ENCODE measurements around the gene CRLF3.
"Not testable (repeated sequence)": the region's sequence is repeated elsewhere in the genome, so short reads cannot be mapped to it uniquely, and the experiment has no call there.

Gene CRLF3

DNA sequence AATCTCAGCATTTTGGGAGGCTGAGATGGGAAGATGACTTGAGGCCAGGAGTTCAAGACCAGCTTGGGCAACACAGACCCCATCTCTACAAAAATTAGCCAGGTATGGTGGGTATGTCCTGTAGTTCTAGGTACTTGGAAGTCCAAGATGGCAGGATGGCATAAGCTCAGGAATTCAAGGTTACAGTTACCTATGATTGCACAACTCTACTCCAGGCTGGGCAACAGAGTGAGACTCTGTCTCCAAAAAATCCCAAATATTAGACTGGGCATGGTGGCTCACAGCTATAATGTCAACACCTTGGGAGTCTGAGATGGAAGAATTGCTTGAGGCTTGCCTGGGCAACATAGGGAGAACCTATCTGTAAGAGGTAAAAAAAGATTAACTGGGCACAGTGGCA is 63.4 kb downstream of the CRLF3 start:
- Histone ChIP-seq H3K27ac (no peak overlapping the region), H3K4me3 (no peak overlapping the region)

DNA sequence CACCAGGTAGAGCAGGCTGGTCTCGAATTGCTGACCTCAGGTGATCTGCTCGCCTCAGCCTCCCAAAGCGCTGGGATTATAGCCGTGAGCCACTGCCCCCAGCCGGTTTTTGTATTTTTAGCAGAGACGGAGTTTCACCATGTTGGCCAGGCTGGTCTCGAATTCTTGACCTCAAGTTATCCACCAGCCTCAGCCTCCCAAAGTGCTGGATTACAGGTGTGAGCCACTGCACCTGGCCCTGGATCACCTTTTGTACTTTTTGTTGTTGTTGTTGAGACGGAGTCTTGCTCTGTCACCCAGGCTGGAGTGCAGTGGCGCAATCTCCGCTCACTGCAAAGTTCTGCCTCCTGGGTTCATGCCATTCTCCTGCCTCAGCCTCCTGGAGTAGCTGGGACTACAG is 71.2 kb downstream of the CRLF3 start:
- not testable (repeated sequence) for H3K4me3 ChIP-seq, H3K27ac ChIP-seq

DNA sequence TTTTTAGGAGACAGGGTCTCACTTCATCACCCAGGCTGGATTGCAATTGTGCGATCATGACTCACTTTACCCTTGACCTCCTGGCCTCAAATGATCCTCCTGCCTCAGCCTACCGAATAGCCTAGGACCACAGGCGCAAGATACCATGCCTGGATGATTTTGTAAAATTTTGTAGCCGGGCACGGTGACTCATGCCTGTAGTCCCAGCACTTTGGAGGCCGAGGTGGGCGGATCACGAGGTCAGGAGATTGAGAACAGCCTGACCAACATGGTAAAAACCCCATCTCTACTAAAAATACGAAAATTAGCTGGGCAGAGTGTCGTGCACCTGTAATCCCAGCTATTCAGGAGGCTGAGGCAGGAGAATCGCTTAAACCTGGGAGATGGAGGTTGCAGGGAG is 73.5 kb downstream of the CRLF3 start:
- H3K4me3 ChIP-seq, H3K27ac ChIP-seq: not testable (repeated sequence)

DNA sequence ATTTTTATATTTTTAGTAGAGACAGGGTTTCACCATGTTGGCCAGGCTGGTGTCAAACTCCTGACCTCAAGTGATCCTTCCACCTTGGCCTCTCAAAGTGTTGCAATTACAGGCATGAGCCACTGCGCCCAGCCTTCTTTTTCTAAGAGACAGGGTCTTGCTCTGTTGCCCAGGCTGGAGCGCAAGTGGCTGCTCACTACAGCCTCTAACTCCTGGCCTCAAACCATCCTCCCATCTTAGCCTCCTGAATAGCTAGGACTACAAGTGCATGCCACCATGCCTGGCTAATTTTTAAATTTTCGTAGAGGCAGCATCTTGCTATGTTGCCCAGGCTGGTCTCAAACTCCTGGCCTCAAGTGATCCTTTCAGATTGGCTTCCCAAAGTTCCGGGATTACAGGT is 76.9 kb downstream of the CRLF3 start:
- H3K4me3 ChIP-seq, H3K27ac ChIP-seq: not testable (repeated sequence)

DNA sequence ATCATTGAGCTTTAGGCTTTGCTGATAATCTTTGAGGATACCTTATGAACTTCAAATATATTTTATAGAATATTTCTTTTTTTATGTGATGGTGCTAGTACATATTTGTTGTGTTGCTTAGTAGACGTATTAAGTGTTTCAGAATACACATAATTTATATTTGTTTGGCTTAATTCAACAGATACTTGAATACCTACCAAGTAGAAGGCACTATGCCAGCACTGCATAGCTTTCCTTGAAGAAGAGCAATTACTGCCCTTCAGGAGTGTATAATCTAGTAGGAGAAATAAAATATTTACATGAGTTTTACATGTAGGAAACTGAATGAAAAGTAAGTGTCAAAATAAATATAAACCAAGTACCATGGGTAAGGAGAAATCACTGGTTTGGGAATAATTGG is 81.8 kb downstream of the CRLF3 start:
- not testable (repeated sequence) for H3K4me3 ChIP-seq, H3K27ac ChIP-seq

DNA sequence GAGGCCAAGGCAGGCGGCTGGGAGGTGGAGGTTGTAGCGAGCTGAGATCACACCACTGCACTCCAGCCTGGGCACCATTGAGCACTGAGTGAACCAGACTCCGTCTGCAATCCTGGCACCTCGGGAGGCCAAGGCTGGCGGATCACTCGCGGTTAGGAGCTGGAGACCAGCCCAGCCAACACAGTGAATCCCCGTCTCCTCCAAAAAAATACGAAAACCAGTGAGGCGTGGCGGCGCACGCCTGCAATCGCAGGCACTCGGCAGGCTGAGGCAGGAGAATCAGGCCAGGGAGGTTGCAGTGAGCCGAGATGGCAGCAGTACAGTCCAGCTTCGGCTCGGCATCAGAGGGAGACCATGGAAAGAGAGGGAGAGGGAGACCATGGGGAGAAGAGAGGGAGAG is 88.1 kb downstream of the CRLF3 start:
- not testable (repeated sequence) for H3K27ac ChIP-seq, H3K4me3 ChIP-seq

DNA sequence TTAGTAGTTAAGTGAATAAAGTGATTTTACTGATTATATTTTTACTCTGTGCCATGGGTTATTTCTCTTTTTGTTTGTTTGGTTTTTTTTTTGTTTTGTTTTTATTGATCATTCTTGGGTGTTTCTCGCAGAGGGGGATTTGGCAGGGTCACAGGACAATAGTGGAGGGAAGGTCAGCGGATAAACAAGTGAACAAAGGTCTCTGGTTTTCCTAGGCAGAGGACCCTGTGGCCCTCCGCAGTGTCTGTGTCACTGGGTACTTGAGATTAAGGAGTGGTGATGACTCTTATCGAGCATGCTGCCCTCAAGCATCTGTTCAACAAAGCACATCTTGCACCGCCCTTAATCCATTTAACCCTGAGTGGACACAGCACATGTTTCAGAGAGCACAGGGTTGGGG is 88.8 kb downstream of the CRLF3 start:
- not testable (repeated sequence) for H3K27ac ChIP-seq, H3K4me3 ChIP-seq

DNA sequence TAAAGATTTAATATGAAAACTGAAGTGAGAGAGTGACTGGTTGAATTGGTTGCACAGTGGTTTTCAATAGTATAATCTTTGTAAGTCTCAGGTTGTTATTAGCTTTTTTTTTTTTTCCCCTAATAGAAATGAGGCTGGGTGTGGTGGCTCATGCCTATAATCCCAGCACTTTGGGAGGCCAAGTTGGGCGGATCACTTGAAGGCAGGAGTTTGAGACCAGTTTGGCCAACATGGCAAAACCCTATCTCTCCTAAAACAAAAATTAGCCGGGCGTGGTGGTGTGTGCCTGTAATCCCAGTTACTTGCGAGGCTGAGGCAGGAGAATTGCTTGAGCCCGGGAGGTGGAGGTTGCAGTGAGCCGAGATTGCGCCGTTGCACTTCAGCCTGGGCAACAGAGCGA is 89.3 kb downstream of the CRLF3 start:
- H3K27ac ChIP-seq, H3K4me3 ChIP-seq: not testable (repeated sequence)

DNA sequence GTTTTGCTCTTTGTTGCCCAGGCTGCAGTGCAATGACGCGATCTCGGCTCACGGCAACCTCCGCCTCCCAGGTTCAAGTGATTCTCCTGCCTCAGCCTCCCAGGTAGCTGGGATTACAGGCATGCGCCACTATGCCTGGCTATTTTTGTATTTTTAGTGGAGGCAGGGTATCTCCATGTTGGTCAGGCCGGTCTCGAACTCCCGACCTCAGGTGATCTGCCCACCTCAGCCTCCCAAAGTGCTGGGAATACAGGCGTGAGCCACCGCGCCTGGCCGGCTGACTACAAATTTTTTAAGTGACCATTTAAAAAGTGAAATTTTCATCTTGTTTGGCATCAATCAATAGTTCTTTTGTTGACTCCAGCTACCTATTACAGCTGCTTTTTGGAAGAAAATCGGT is 90.3 kb downstream of the CRLF3 start:
- not testable (repeated sequence) for H3K27ac ChIP-seq, H3K4me3 ChIP-seq

Measured in skin epidermis (tissue), 12 donors.